Spinal cord (tissue), 10 donors: ENCODE results near the gene C11orf21. TPM values are rescaled to one million over a fixed set of nuclear protein-coding genes. Genes with fewer than 3 reads are reported as not detected.

ENCODE experiments used
- DNase-seq, 6 donors: peaks; one replicate each; pipeline versions ENCODE4 v3.0.0 to v3.0.0-alpha.2; 2013 to 2015; ENCODE audit warnings: low spot score in 6 of 6, low read depth in 4 of 6
- H3K27ac ChIP-seq: one replicate; pipeline ENCODE4 v1.5.1; 2013; ENCODE audit warnings: low read depth, low read length, control low read depth
- H3K27me3 ChIP-seq: one replicate; pipeline ENCODE4 v1.6.1; 2013; ENCODE audit warnings: low read length; ENCODE audit not compliant: control insufficient read depth, insufficient read depth
- H3K36me3 ChIP-seq: one replicate; pipeline ENCODE4 v1.6.1; 2013; ENCODE audit warnings: low read length; ENCODE audit not compliant: control insufficient read depth, insufficient read depth
- H3K4me1 ChIP-seq: one replicate; pipeline ENCODE4 v1.6.1; 2013; ENCODE audit warnings: low read length; ENCODE audit not compliant: control insufficient read depth, insufficient read depth
- H3K4me3 ChIP-seq: one replicate; pipeline ENCODE4 v1.5.1; 2013; ENCODE audit warnings: low read depth, low read length, control low read depth
- H3K9me3 ChIP-seq: one replicate; pipeline ENCODE4 v1.6.1; 2013; ENCODE audit warnings: low read length; ENCODE audit not compliant: control insufficient read depth, insufficient read depth
- WGBS: methylation state at CpG from one replicate; pipeline ENCODE4 v1.1.5; 2013; ENCODE audit warnings: missing lambda C conversion rate; ENCODE audit not compliant: insufficient coverage; 5-methylcytosine and 5-hydroxymethylcytosine counted together
- polyA plus RNA-seq, 2 donors: library from polyadenylated mRNA; unstranded; fragments of 120-200 nt; gene quantifications; one replicate each; pipeline ENCODE4 v1.2.1, GENCODE V29; 2013; ENCODE audit not compliant: insufficient read length in 2 of 2
- total RNA-seq, 2 donors: library from RNA; depleted of rRNA in 1 of 2; stranded (reverse); fragments of 120-200 nt in 1 of 2; fragments of >200 nt in 1 of 2; gene quantifications; one replicate each; pipeline versions ENCODE4 v1.2.3 to v1.2.4, GENCODE V29; 2013 to 2014
- donor health status: healthy.

Gene C11orf21
- total and polyA plus RNA-seq, 4 donors: 0.39 to 1.3 (median 0.68) TPM

- Histone ChIP-seq H3K4me3 (no peak overlapping the region), H3K4me1 (peaks cover 4% of the 10 kb centered on the region), H3K36me3 (no peaks in the 10 kb centered on the region), H3K9me3 (no peaks in the 10 kb centered on the region), H3K27ac (no peak overlapping the region), H3K27me3 (no peaks in the 10 kb centered on the region)
- 87% methylated on average over 1 of the region's 2 CpGs for WGBS
- DNase-seq: no peak
These were observed 24.0 kb upstream of the C11orf21 start for GRCh38 chr11:2325719-2326118.

- Histone ChIP-seq H3K9me3 (no peaks in the 10 kb centered on the region), H3K27me3 (no peaks in the 10 kb centered on the region), H3K4me1 (peaks cover 4% of the 10 kb centered on the region), H3K4me3 (no peak overlapping the region), H3K27ac (no peak overlapping the region), H3K36me3 (peaks cover 3% of the 10 kb centered on the region)
- no peak for DNase-seq
- 90% methylated on average over 3 of the region's 4 CpGs for WGBS
These were observed 23.4 kb upstream of the C11orf21 start for GRCh38 chr11:2325123-2325522.

GRCh38 chr11:2321311-2321683, 19.6 kb upstream of the C11orf21 start:
- Histone ChIP-seq H3K4me3 (no peak overlapping the region), H3K9me3 (peaks cover 4% of the 10 kb centered on the region), H3K4me1 (no peaks in the 10 kb centered on the region), H3K27me3 (no peaks in the 10 kb centered on the region), H3K36me3 (peaks cover 10% of the 10 kb centered on the region), H3K27ac (no peak overlapping the region)
- WGBS: 94% methylated on average over 3 of the region's 6 CpGs
- DNase-seq: no peak

DNA sequence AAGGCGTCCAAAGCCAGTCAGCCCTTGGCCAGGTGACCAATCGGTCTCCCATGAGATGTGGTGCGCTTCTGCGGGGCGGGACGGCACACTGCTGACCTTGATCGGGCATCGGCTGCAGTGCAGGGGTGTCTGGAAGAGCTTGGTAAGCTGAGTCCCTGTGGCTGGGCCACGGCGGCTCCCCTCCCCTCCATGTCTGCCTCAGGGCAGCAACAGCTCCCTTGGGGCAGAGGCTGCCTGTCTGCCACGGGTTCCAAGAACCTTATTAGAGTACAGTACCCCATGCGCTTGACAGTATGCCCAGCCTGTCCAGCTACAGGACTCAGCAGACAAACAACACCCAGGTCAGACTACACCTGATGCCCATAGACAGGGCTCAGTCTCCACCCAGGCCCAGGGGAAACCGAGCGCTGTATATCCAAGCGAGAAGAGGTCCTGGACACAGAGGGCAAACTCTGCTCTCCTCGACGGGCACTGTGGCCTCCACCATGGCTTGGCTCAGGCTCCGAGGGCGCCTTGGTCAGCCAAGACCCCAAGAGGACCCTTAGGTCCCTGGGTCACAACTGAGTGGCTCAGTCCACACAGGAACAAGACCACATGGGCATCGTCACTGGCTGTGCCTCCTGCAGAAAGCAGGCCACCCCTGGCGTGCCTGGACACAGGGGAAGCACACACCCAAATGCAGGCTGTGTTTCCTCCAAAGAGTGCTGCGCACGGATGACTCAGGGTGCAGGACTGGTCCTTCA, 19.0 kb upstream of the C11orf21 start:
- no peak for DNase-seq
- 80% methylated on average over 23 of the region's 23 CpGs for WGBS
- Histone ChIP-seq H3K4me1 (peaks cover 4% of the 10 kb centered on the region), H3K4me3 (no peak overlapping the region), H3K27ac (no peak overlapping the region), H3K36me3 (peaks cover 16% of the 10 kb centered on the region), H3K27me3 (no peaks in the 10 kb centered on the region), H3K9me3 (peaks cover 4% of the 10 kb centered on the region)

DNA sequence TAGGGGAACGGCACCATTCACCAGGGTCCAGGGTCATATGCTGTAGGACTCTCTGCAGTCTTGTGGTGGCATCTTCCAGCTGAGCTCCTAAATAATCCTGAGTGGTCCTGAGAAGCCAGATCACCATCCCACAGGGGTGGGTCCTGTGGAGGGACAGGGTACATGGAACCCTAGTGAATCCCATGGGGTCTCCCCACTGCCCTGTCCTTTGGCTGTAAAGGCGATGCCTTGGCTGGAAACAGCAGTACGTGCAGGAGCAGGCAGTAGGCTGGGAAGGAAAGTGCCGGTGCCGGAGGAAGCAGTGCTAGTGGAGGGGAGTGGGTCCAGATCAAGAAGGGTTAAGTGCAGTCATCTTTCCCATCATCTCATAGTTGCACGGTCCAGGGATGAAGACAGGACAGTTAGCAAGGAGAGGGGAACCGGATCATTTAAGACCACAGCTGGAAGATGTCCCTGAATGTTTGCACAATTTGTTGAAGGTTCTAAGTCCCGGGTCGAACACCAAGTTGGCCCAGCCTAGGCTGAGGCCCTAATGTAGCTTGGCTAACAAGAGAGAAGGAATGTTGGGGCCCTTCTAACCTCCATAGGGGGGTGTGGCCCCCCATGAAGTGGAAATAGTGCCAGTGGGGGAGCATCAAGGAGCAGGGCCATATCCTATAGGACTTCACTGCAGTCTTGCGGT, 18.2 kb upstream of the C11orf21 start:
- Histone ChIP-seq H3K36me3 (peaks cover 16% of the 10 kb centered on the region), H3K9me3 (peaks cover 4% of the 10 kb centered on the region), H3K27me3 (no peaks in the 10 kb centered on the region), H3K4me1 (peaks cover 12% of the 10 kb centered on the region), H3K27ac (no peak overlapping the region), H3K4me3 (no peak overlapping the region)
- DNase-seq: no peak
- WGBS: 91% methylated on average over 10 of the region's 10 CpGs

DNA sequence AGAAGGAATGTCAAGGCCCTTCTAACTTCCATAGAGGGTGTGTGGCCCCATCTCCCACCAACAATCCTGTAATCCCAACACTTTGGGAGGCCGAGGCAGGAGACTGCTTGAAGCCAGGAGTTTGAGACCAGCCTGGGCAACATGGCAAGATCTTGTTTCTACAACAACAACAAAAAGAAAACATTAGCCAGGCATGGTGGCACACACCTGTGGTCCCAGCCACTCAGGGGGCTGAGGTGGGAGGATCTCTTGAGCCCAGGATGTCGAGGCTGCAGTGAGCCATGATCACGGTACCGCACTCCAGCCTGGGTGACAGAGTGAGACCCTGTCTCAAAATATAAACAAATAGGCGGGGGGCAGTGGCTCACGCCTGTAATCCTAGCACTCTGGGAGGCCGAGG, 17.0 kb upstream of the C11orf21 start:
- Histone ChIP-seq H3K27ac (no peak overlapping the region), H3K4me3 (no peak overlapping the region), H3K9me3 (peaks cover 4% of the 10 kb centered on the region), H3K4me1 (peaks cover 24% of the 10 kb centered on the region), H3K27me3 (no peaks in the 10 kb centered on the region), H3K36me3 (peaks cover 16% of the 10 kb centered on the region)
- 95% methylated on average over 7 of the region's 7 CpGs for WGBS
- no peak for DNase-seq

GRCh38 chr11:2318123-2318522, 16.4 kb upstream of the C11orf21 start:
- WGBS: 94% methylated on average over 2 of the region's 4 CpGs
- no peak overlapping the region for H3K27ac ChIP-seq
- peaks cover 4% of the 10 kb centered on the region for H3K9me3 ChIP-seq
- H3K4me1 ChIP-seq: peaks cover 30% of the 10 kb centered on the region
- no peak for DNase-seq
- no peak overlapping the region for H3K4me3 ChIP-seq
- no peaks in the 10 kb centered on the region for H3K27me3 ChIP-seq
- peaks cover 16% of the 10 kb centered on the region for H3K36me3 ChIP-seq

DNA sequence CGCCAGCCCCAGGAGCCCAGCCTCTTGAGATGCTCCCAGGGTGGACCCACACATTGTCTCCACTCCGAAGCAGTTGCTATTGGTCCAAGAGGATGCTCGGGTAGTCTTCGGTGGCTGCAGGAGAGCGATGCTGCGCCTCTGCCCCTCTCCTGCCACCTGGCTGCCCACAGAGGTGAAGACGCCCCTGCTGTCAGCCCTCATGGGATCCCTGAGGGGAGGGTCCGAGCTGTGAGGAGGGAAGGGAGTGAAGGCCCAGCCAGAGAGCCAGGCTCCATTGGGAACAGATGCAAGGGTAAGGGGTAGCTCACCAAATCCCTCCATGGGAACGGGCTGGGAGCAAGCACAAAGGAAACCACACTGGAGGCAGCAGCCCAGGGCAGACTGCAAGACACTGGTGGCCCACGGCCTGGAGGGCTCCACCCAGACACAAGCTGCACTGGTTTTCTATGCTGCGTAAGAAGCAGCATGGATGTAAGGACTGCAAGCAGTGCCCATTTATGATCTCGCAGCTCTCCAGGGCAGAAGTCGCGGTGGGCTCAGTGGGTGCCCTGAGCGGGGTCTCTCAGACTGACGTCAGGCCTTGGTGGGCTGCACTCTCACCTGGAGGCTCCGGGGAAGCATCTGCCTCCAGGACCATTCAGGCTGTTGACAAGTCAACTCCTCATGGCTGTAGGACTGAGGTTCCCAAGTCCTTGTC, 15.8 kb upstream of the C11orf21 start:
- Histone ChIP-seq H3K9me3 (peaks cover 4% of the 10 kb centered on the region), H3K4me1 (peaks cover 36% of the 10 kb centered on the region), H3K4me3 (no peak overlapping the region), H3K36me3 (peaks cover 17% of the 10 kb centered on the region), H3K27me3 (no peaks in the 10 kb centered on the region), H3K27ac (no peak overlapping the region)
- no peak for DNase-seq
- WGBS: 93% methylated on average over 15 of the region's 17 CpGs

GRCh38 chr11:2316963-2317244, 15.2 kb upstream of the C11orf21 start:
- Histone ChIP-seq H3K36me3 (peaks cover 20% of the 10 kb centered on the region), H3K4me3 (no peak overlapping the region), H3K4me1 (peaks cover 42% of the 10 kb centered on the region), H3K27me3 (no peaks in the 10 kb centered on the region), H3K27ac (no peak overlapping the region), H3K9me3 (peaks cover 4% of the 10 kb centered on the region)
- no peak for DNase-seq
- 85% methylated on average over 3 of the region's 3 CpGs for WGBS
